NB4 (cell line): ENCODE measurements around the gene CNOT6.

Experiments
- CTCF ChIP-seq: IDR thresholded peaks from one replicate; pipeline ENCODE4 v1.5.1; 2012; ENCODE audit warnings: low read depth, low read length
- MAX ChIP-seq: IDR thresholded peaks from 2 replicates; pipeline ENCODE4 v1.6.1; 2011; ENCODE audit warnings: low read depth, low read length
- POLR2A ChIP-seq: IDR thresholded peaks from 2 replicates; pipeline ENCODE4 v1.6.1; 2011; ENCODE audit warnings: mild to moderate bottlenecking; ENCODE audit not compliant: insufficient read length; ENCODE audit errors: extremely low read depth

GRCh38 chr5:180595046-180595379 is 100.8 kb downstream of the CNOT6 start:
- TF ChIP-seq CTCF: no peak
- no peak for TF ChIP-seq POLR2A
- no peak for TF ChIP-seq MAX
